Measurements from ENCODE around the gene ABTB2.

- no peak for TF ChIP-seq CTCF (IDR thresholded peaks at IDR 0.05)
- TF ChIP-seq POLR2A (IDR thresholded peaks at IDR 0.05) = no peak
These were observed 90.8 kb downstream of the ABTB2 start for GRCh38 chr11:34267013-34267412.

Measured in esophagus squamous epithelium (tissue), 4 donors.